Adipose tissue (tissue), 3 donors: ENCODE measurements around the gene CDH4. TPM values are rescaled to one million over a fixed set of nuclear protein-coding genes. Genes with fewer than 3 reads are reported as not detected.

Experiments
- H3K27ac ChIP-seq: one replicate; pipeline ENCODE4 v1.5.1; 2013; ENCODE audit warnings: low read depth, low read length
- WGBS, 3 donors: extraction: QIAGEN DNeasy Blood & Tissue Kit; methylation state at CpG; one replicate each; pipeline ENCODE4 v1.1.7; 2013; 5-methylcytosine and 5-hydroxymethylcytosine counted together
- polyA plus RNA-seq, 3 donors: library from polyadenylated mRNA; stranded (reverse); fragments of 200-250 nt; gene quantifications; one replicate each; pipeline ENCODE4 v1.2.3, GENCODE V29; 2013
- donor health status: healthy with polysubstance abuse.
- donor health status: Bipolar disorder and iron deficiency.
- donor health status: healthy.

CDH4 gene
- polyA plus RNA-seq, 3 donors = 0.04 to 0.11 (median 0.05) TPM

DNA sequence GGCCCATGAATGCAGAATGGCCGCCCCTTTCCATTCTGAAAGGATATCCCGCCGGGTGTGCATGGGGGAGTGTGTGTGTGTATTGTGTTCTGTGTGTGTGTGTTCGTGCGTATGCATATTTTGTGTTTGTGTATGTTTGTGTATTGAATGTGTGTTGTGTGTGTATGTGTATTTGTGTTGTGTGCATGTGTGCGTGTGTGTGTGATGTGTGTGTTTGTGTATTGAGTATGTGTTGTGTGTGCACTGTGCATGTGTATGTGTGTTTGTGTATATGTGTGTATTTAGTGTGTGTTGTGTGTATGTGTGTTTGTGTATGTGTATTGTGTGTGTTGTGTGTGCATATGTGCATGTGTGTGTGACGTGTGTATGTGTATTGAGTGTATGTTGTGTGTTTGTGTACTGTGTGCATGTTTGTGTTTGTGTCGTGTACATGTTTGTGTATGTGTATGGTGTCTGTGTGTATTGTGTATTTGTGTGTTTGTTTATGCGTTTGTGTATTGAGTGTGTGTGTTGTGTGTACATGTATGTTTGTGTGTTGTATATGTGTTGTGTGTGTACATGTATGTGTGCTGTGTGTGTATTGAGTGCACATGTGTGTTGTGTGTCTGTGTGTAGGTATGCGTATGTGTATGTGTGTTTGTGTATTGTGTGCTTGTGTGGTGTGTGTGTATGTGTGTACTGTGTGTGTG lies 587.3 kb downstream of the CDH4 start:
- no peak overlapping the region for H3K27ac ChIP-seq
- 86 to 89% (median 88%) methylated on average over 10 of the region's 10 CpGs for WGBS, 3 donors

DNA sequence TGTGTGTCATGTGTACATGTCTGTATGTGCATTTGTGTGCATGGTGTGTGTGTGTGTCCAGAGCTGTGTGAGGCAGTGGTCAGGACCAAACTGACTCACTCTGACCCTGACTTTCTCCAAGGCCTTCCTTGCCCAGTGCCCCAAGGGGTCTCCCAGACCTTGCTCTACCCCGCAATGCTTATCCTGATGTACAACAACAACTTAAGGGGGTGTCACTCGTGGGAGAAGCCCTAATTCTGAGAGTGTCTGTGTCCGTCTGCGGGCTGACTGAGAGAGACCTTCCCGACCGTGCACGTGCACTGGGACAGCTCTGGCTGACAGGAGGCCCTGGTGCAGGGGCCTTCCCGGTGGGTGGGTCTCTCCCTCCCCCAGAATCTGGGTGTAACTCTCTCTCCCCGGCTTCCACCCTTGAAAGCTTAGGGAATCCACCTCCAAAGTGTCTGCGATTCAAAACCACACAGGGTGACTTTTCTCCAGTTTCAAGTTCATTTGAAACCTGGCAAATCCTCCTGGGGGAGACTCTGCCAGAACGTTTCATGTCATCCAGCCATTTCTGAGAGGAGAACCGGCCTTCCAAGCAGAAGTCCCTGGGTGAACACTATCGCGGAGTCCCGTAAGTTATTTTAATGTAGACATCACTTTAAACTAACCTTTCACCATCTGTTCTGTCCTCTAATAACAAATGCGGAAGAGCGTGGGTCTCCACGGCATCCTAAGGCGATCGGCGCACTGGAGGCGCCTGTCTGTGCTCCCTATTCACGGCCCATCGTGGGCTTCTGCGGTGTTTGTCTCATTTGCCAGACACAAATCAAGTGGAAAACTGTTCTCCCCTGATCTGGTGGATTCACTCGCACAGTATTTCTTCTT lies 588.1 kb downstream of the CDH4 start:
- 53 to 74% (median 67%) methylated on average over 26 of the region's 26 CpGs for WGBS, 3 donors
- H3K27ac ChIP-seq = no peak overlapping the region

DNA sequence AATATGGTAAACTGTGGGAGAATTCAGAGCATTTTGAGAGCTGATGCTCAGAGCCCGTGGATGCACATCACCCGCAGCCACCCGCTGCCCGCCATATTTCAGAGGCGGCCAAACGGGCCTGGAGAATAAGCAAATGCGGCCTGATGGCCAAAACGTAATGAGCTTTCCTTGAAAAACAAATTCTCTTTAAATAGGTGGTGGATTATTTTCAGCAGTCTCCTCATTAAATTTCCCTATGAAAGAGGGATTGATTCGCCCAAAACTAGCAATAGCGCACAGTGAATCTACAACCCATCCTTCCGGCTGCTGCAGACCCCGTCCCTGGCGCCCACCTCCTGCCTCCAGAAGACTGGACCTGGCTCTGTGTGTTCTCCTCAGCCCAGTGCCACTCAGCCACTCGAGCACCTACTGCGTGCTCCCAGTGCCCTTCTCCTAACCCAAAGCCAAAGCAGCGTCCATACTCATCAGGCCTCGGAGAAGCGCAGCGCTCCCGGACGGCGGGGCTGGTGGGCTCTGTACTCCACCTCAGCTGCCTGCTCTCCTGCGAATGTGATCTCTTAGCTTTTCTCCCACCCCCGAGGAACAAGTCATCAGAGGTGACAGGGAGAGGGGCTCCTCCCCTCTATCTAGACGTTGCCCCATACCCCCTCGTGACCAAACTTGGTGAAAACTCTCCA lies 588.9 kb downstream of the CDH4 start:
- H3K27ac ChIP-seq = no peak overlapping the region
- 82 to 89% (median 85%) methylated on average over 26 of the region's 26 CpGs for WGBS, 3 donors

GRCh38 chr20:61841551-61841950 lies 589.5 kb downstream of the CDH4 start:
- WGBS, 3 donors = 82 to 84% (median 82%) methylated on average over 18 of the region's 18 CpGs
- no peak overlapping the region for H3K27ac ChIP-seq

GRCh38 chr20:61841966-61842365 lies 589.9 kb downstream of the CDH4 start:
- H3K27ac ChIP-seq = no peak overlapping the region
- 37 to 48% (median 47%) methylated on average over 9 of the region's 9 CpGs for WGBS, 3 donors

DNA sequence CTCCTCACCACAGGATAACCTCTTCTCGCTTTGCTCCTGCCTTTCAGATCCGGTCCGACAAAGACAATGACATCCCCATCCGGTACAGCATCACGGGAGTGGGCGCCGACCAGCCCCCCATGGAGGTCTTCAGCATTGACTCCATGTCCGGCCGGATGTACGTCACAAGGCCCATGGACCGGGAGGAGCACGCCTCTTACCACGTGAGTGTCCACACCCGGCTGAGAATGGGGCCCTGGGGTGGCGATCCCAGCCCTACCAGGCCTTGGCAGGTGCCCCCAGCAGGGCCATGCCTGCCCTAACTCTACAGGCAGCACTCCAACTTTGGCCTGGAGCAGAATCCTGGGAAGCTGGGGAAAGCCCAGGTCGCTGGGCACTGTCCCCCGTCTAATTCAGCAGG lies 592.6 kb downstream of the CDH4 start:
- WGBS, 3 donors = 91 to 92% (median 92%) methylated on average over 16 to 17 of the region's 17 CpGs

GRCh38 chr20:61845233-61845671 lies 593.2 kb downstream of the CDH4 start:
- WGBS, 3 donors = 40 to 55% (median 53%) methylated on average over 16 to 19 of the region's 19 CpGs
- no peak overlapping the region for H3K27ac ChIP-seq

More for the DNA sequence above, 592.6 kb downstream of the CDH4 start:
- no peak overlapping the region for H3K27ac ChIP-seq

- whole genome bisulfite sequencing, 3 donors = 81 to 84% (median 84%) methylated on average over 15 of the region's 15 CpGs
- no peak overlapping the region for H3K27ac ChIP-seq
Observed at GRCh38 chr20:61846074-61846473, 594.0 kb downstream of the CDH4 start.

DNA sequence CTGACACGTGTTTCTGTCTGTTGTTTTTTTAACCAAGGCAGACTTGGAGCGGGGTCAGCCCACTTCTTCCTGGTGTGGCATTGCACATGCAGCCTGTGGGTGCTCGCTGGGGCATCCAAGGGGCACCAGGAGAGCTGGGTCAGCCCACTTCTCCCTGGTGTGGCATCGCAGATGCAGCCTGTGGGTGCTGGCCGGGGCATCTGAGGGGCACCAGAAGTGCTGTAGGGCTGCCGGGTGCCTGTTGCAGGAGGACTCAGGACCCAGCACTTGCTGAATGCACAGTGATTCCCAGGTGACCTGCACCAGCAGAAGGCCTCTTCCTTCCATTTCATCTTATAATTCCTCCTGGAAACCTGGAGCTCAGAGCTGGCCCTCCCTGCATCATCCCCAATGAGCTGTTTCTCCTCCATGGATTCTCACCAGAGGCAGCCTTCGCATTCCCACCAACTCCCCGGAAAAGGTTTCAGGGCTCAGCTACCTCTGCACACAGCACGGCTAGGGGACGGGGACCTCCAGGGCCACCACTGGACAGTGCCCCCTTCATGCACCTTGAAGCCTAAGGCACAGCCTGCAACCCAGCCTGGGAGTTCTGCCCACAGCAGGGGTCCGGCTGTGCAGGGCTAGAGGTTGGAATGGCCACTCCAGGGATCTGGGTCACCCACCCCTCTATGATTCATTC lies 594.8 kb downstream of the CDH4 start:
- H3K27ac ChIP-seq = no peak overlapping the region
- 74 to 89% (median 78%) methylated on average over 11 of the region's 11 CpGs for WGBS, 3 donors

- no peak overlapping the region for H3K27ac ChIP-seq
- WGBS, 3 donors = 86 to 91% (median 87%) methylated on average over 10 of the region's 10 CpGs
Observed at GRCh38 chr20:61847420-61847748, 595.3 kb downstream of the CDH4 start.

GRCh38 chr20:61847986-61848385 lies 595.9 kb downstream of the CDH4 start:
- no peak overlapping the region for H3K27ac ChIP-seq
- 82 to 92% (median 89%) methylated on average over 7 of the region's 7 CpGs for WGBS, 3 donors

- no peak overlapping the region for H3K27ac ChIP-seq
- 61 to 78% (median 63%) methylated on average over 4 of the region's 4 CpGs for WGBS, 3 donors
Observed at GRCh38 chr20:61848851-61849250, 596.8 kb downstream of the CDH4 start.

DNA sequence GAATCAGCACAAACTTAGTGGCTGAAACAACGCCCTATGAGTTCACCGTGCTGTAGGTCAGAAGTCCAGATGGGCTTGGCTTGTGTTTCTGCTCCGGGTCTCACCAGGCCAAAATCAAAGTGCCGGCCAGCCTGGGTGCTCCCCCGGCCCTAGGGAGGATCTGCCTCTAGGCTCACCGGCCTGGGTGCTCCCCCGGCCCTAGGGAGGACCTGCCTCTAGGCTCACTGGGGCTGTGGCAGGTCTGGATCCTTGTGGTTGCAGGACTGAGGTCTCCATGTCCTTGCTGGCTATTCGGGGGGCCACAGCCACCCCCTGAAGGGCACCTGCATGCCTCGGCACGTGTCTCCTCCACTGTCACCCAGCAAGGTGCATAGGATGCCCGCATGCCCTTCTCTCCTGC lies 597.3 kb downstream of the CDH4 start:
- WGBS, 3 donors = 73 to 80% (median 79%) methylated on average over 11 of the region's 11 CpGs
- H3K27ac ChIP-seq = no peak overlapping the region

- H3K27ac ChIP-seq = no peak overlapping the region
- 79 to 88% (median 80%) methylated on average over 12 of the region's 12 CpGs for WGBS, 3 donors
Observed at GRCh38 chr20:61849822-61850221, 597.8 kb downstream of the CDH4 start.

DNA sequence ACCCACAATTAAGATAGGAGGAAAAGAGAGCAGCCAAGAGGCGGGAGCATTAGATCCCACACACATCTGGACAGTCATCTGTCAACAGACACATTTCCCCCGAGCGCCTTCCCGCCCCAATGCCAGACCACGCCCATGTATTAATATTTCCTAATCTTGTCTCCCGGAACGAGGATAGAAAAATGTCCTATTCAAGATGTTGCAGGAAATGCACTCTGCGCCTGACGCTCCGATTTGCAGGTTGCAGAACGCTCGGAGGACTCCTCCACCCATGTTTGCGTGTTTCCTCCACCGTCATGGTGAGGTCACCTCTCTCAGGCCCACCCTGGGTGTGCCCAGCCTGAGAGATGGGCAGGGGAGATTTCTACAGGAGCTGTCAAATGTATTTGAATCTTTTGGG lies 598.4 kb downstream of the CDH4 start:
- H3K27ac ChIP-seq = no peak overlapping the region
- 55 to 74% (median 65%) methylated on average over 14 of the region's 14 CpGs for WGBS, 3 donors

DNA sequence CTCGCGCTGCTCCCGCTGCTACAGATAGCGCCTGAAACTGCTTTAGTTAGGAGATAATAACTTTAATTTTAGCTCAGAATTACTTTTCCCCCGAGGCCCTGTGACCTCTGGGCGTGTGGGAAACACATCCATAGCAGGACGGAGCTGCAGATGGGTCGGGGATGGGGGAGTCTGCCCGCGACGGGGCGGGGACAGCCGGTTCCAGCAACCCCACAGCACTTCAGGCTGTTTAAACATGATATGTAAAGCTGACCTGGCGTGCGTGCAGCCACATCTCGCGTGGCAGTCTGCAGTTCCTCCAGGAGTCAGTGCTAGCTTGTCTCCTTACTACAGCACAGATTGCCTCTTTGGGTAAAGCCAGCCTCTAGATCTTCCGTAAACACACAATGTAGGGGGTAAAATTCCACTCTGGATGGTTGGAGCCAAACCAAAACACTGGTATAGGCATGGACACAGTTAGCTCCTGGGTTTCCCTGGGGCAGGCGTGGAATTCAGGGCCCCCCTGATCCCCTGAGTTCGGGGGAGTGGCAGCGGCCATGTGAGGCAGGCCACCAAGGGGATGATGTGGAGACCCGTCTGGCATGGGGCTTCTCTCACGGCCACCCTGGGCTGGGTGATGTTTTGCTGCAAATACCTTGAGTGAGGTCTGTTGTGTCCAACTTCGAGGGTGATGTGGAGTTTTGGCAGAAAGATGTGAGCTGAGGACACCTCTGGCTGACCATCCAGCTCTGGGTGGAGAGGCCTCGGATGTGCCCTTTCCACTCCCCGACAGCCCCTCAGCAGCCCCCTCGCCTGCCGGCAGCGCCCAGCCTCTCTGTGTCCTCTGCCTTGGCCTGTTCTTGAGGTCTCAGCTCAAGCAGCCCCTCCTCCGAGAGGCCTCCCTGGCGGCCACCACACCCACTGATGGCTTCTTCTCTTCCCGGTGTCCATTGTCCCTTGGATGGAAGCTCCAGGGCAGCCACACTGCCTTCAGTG lies 599.2 kb downstream of the CDH4 start:
- 57 to 69% (median 66%) methylated on average over 32 of the region's 32 CpGs for WGBS, 3 donors
- H3K27ac ChIP-seq = no peak overlapping the region

DNA sequence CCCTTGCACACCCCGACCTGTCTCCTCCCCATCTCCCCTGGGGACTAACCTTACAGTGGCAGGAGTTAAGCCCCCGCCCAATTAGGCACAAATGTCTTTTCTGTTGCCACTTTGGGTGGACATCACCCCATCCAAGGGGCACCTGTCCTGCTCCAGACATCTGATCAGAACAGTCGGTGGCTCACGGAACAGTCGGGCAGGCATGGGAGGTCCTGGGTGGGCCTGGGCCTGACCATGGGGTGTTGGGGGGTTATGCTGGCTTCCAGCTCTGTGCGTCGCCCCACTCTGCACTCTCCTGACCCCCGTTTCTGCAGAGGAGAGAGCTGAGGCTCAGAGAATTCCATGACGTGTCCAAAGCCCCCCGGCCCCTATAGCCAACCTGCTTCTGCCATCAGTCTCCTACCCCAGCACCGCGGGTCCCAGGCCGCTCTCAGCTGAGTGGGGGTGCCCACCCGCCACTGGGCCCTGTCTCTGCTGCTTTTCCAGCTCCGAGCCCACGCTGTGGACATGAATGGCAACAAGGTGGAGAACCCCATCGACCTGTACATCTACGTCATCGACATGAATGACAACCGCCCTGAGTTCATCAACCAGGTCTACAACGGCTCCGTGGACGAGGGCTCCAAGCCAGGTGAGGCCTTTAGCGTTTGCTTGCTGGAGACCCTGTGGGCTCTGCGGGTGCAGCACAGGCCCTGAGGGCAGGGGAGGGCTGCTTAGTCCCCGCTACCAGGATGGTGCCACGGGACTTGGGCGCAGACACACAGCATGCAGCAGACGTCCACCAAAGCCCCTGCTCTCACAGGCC lies 600.4 kb downstream of the CDH4 start:
- 83 to 91% (median 88%) methylated on average over 27 to 29 of the region's 29 CpGs for WGBS, 3 donors

More for the DNA sequence above, 600.4 kb downstream of the CDH4 start:
- no peak overlapping the region for H3K27ac ChIP-seq
